Inflammatory macrophage treated with lipopolysaccharide for 1 hour (primary cell): ENCODE results near the gene ZNF793.
A peak's percentile ranks its signal among the peaks of the same experiment; 100 is the strongest.

ENCODE experiments used
- DNase-seq, 2 donors: peaks; one replicate each; pipeline ENCODE4 v3.0.0-alpha.2; 2020 to 2022

The ZNF793 gene

DNA sequence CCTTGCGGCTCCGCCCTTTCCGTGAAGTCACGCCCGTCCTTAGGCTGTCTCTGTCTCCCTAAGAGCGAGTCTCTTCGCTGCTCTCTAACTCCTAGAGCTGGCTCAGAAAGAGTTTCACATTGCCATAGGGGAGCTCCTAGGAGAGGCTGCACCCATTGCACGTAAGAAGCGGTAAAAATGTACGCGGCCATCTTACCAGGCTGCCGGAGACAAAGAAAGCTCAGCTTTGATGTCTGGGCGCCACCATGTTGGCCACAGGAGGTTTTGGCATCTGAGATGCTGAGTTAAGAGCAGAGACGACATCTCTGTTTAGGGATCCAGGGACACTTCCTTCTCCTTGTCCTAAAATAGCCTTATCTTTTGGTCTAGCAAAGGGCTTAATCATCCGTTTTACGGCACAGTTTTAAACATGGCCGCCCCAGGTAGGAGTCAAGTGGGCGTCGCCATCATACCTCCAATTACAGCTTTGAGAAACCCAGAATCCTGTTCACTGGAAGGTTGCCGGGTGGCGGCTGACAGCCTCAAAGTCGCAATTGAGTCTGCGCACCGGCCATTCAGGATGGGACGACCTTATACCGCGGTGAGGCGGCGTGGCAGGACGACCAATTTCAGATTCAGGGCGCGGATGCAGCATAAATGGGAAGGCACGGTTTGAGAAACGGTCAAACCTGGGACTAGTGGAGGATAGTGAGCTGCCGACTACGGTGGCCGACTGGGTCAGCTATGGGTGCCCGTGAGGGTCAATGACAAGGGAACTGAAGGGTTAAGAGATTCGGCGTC lies at the start of gene ZNF793:
TSS of gene ZNF793 (plus strand) at position 553 of the 780 bp plus-strand sequence. CDS start 16,501 bp downstream, outside the sequence.
- DNase-seq: no peak

GRCh38 chr19:37466277-37466797 lies 40.4 kb upstream of the ZNF793 start:
- no peak for DNase-seq

DNA sequence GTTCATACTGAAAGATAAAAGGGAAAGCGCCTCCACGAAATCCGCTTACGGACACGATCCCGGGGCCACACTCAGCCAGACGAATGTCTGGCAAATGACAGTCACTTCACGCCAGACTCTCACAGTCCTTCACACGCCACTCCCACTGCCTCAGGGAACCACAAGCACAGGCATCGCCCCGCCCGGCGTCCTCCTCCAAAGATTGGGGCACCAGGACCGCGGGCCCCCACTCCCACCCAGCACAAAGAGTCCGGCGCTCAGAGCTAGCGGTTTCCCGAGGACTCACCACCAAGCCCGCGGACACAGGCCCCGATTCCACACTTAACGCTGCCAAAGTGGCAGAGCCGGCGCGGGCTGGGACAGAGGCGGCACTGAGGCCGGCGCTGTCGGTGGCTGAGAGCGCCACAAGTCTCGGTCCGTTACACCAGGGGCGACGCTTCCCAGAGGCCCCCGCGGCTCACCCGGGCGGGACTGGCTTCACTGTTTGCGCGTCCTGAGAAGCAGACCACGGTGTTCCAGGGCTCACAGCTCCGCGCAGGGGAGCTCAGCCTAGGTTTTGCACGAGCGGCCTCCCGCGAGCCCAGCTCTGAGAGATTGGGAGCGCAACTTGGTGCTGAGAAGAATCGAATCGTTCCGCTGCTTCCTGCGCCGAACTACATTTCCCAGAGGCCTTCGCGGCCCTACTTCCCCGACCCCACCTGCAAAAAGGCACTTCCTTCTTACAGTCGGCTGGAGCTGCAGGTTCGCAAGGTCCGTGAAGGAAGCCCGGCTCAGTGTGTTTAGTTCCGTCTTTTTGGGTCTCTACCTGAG lies 39.7 kb upstream of the ZNF793 start, which contains the start of gene ZNF569:
TSS of gene ZNF569 (minus strand) at position 647 of the 810 bp plus-strand sequence. CDS start 22,523 bp downstream, outside the sequence.
- peak; percentile 75 to 83 for DNase-seq

GRCh38 chr19:37467608-37468090 lies 39.1 kb upstream of the ZNF793 start:
- DNase-seq: no peak

DNA sequence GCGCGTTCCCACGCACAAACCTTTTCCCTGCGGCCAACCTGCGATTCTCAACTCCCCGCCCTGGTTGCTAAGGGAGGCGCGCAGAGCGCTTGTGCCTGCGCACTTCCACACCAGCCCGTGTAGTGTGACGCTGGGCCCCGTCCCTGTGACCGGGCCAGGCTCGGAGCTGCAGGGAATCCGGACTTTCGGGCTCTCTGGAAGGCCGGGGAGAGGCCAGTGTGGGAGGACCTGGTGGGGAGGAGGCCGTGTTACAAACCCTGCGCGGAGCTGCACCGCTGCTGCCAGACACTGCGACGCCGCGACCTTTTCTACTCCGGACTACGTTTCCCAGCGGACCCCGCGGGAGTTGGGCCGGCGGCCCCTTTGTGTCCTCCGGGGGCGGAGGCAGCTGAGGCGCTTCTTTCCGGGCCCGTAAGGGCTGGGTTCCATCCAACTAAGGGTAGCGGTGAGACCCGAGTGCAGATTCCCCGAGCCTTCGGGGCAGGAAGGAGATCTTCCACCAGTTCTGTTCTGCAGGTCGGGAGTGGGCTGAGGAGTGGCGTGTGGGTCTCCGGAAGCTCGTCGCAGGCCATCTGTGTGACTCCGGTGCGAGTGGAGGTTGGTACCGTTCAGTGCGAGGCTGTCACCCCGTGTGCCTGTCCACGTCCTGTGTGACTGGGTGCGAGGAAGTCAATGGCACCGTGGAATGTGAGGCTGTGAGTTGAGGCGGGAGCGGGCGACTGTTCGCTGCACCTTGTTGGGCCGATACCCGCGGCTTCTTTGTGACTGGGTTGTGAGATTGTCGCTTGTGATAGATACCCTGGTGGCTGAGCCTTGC lies 37.6 kb upstream of the ZNF793 start, which contains the start of gene ZNF570:
TSS of gene ZNF570 (plus strand) at position 396 of the 817 bp plus-strand sequence. CDS start 999 bp downstream, outside the sequence.
- peak; percentile 80 to 81 for DNase-seq

GRCh38 chr19:37470216-37470615 lies 36.5 kb upstream of the ZNF793 start:
- no peak for DNase-seq

GRCh38 chr19:37472165-37472564 lies 34.6 kb upstream of the ZNF793 start:
- DNase-seq: no peak

DNA sequence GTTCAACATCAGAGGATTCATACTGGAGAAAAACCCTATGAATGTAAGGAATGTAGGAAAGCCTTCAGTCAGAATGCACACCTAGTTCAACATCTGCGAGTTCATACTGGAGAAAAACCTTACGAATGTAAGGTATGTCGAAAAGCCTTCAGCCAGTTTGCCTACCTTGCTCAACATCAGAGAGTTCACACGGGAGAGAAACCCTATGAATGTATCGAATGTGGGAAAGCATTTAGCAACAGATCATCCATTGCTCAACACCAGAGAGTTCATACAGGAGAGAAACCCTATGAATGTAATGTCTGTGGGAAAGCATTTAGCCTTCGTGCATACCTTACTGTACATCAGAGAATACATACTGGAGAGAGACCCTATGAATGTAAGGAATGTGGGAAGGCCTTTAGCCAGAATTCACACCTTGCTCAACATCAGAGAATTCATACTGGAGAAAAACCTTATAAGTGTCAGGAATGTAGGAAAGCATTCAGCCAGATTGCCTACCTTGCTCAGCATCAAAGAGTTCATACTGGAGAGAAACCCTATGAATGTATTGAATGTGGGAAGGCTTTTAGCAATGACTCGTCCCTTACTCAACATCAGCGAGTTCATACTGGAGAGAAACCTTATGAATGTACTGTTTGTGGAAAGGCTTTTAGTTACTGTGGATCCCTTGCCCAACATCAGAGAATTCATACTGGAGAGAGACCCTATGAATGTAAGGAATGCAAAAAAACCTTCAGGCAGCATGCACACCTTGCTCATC lies 22.2 kb upstream of the ZNF793 start:
- no peak for DNase-seq

GRCh38 chr19:37492213-37492612 lies 14.5 kb upstream of the ZNF793 start:
- no peak for DNase-seq

GRCh38 chr19:37505958-37506386 lies 767 bp upstream of the ZNF793 start:
- DNase-seq: peak in 1 of 2 donors; percentile 11

GRCh38 chr19:37507167-37507464 lies 377 bp downstream of the ZNF793 start:
- DNase-seq: no peak

DNA sequence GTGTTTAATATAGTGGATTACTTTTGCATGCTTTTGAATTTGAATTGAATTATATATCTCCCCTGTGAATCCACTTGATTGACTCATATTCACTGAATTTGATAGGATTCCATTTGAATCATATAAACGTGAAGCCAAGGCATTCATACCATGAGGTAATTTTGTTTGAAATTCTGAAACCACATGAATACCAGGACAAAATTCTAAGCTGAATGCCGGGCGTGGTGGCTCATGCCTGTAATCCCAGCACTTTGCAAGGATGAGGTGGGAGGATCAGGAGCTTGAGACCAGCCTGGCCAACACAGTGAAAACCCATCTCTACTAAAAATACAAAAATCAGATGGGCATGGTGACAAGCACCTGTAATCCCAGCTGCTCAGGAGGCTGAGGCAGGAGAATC lies 4.4 kb downstream of the ZNF793 start:
- no peak for DNase-seq

GRCh38 chr19:37511821-37512220 lies 5.1 kb downstream of the ZNF793 start:
- no peak for DNase-seq

- DNase-seq: no peak
Measured at GRCh38 chr19:37513397-37513796, 6.7 kb downstream of the ZNF793 start.

DNA sequence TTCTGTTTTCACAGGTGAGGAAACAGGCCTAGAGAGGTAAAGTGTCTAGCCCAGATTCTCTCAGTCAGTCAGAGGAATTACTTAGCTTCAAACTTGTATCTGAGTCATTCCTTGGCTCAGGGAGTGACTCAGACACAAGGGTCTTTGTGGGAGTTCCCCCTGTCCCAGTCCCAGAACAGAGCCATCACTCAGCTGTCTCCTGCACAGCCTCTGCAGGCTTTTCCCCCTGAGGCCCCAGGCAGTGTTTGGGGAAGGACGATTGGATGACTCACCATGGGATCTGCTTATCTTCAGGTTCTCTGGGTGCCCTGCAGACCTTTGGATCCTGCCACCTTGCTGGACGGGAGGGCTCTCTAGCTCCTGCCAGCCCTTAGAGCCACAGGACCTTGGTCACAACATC lies 13.2 kb downstream of the ZNF793 start:
- DNase-seq: no peak

GRCh38 chr19:37537391-37537947 lies 30.7 kb downstream of the ZNF793 start:
- no peak for DNase-seq

DNA sequence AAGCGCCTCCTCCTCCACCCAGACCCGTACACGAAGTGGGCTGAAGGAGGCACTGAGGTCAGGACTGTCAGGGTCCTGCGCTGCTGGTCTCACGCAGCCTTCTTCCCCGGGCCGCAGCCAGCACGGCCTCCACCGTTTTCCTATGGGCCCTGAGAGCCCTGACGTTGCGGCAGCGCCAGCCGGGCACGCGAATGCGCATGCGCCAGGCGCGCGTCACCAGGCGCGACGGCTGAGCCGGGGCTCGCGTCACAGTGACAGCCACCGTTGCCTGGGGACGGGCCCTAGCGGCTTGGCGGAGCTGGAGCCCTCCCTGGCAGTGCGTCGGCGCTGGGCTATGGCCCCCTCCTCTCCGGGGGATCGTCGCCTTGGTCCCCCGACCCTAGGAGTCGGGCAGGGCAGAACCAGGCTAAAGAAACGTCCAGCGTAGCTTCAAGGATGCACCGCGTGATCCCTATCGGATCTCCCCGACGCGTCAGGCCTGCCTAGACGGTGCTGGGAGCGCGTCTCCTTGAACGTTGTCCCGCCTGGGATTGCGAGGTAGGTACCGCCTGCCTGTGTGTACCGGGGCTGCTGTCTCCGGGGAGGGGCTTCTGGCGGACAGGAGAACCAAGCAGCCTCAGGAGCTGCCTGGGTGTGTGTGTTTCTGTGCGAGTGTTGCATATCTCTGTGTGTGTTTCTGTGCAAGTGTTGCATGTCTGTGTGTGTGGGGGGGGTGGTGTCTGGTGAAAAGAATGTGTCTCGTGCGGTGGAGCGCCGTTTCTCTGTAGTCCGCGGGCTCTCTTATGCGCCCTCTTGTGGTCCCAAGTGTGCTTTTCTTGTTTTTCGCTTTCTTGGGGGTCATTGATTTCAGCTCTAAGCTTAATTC lies 44.6 kb downstream of the ZNF793 start:
- peak; percentile 54 to 56 for DNase-seq

GRCh38 chr19:37563518-37563917 lies 56.8 kb downstream of the ZNF793 start:
- DNase-seq: no peak

DNA sequence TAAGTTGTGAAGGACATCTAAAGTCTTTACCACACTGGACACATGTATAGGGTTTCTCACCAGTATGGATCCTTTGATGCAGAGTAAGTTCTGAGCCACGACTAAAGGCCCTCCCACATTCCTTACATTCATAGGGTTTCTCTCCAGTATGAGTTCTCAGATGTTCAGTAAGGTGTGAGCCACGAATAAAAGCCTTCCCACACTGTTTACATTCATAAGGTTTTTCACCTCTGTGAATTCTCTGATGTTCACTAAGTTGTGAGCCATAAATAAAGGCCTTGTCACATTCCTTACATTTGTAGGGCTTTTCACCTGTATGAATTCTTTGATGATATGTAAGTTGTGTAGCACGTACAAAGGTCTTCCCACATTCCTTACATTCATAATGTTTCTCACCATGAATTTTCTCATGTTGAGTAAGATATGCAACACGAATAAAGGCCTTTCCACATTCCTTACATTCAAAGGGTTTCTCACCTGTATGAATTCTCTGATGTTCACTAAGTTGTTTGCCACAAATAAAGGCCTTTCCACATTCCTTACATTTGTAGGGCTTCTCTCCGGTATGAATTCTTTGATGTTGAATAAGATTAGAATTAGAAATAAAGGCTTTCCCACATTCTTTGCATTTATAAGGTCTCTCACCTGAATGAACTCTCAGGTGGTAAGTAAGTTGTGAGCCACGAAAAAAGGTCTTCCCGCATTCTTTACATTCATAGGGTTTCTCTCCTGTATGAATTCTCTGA lies 58.1 kb downstream of the ZNF793 start:
- no peak for DNase-seq

DNA sequence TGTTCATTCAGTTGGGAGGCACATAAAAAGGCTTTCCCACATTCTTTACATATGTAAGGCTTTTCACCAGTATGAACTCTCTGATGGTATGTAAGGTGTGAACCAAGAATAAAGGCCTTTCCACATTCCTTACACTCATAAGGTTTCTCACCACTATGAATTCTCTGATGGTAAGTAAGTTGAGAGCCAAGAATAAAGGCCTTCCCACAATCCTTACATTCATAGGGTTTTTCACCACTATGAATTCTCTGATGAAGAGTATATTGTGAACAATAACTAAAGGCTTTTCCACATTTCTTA lies 58.6 kb downstream of the ZNF793 start:
- DNase-seq: no peak
